HCT116 (cell line): ENCODE results near the gene SPIRE1. TPM values are rescaled to one million over a fixed set of nuclear protein-coding genes. Genes with fewer than 3 reads are reported as not detected.

ENCODE experiments used
- ATAC-seq: fragments of 200-7000 bp; cut with Tn5 transposase; 2 replicates; pipeline ENCODE4 v1.9.1; 2020; ENCODE audit warnings: mild to moderate bottlenecking, moderate library complexity
- BruUV-seq: library from RNA; stranded (reverse); fragments of 400-500 nt; replicated peaks from 2 replicates; lab custom pipeline; 2021; lab: Mats Ljungman, UMichigan
- CTCF ChIA-PET: fragments of 300-600 bp; sonication (Branson Sonifier 250); formaldehyde crosslinking; loops from one replicate; lab custom pipeline; 2021; ENCODE audit warnings: antibody characterized with exemption; lab: Charles Lee
- POLR2A ChIA-PET: fragments of 300-600, 350-600 bp; sonication (Branson Sonifier 250); formaldehyde crosslinking; loops from one replicate; lab custom pipeline; 2021; ENCODE audit warnings: antibody characterized with exemption; lab: Charles Lee
- RAD21 ChIA-PET, 2 experiments: fragments of 300-600 bp; sonication (Branson Sonifier 250); formaldehyde crosslinking; loops; one replicate each; lab custom pipeline; 2023; ENCODE audit warnings: low total read pairs in 2 of 2; ENCODE audit not compliant: uncharacterized antibody in 2 of 2, unreplicated experiment in 2 of 2, low non-redundant PET in 1 of 2; lab: Charles Lee
- DNase-seq: peaks from one replicate; pipeline ENCODE4 v3.0.0-alpha.2; 2010; ENCODE audit warnings: low read depth, low spot score
- H2AFZ ChIP-seq: fragments of 200-600 bp; shearing (Covaris generic), sonication (generic); 2 replicates; pipeline ENCODE4 v1.6.1; 2017; ENCODE audit warnings: low read depth, mixed run types, mixed read lengths, antibody characterized with exemption, low read length; ENCODE audit not compliant: poor library complexity, severe bottlenecking
- H3K27ac ChIP-seq: 2 replicates; pipeline ENCODE4 v1.5.1; 2012; ENCODE audit warnings: low read depth, low read length
- H3K27me3 ChIP-seq: fragments of 200-600 bp; sonication (generic); 2 replicates; pipeline ENCODE4 v1.6.1; 2016; ENCODE audit warnings: mixed run types, low read length, mixed read lengths; ENCODE audit not compliant: insufficient read depth
- H3K36me3 ChIP-seq, 2 experiments: fragments of 200-500 bp in 1 of 2; fragments of 200-600 bp in 1 of 2; sonication (Bioruptor generic) in 1 of 2; sonication (generic) in 1 of 2; 2 replicates each; pipeline versions ENCODE4 v1.5.1 to v1.6.1; 2014 to 2016; ENCODE audit warnings: low read length in 2 of 2, inconsistent platforms in 1 of 2, mixed read lengths in 1 of 2, mixed run types in 1 of 2; ENCODE audit not compliant: insufficient read depth in 2 of 2, control insufficient read depth in 1 of 2
- H3K4me1 ChIP-seq, 2 experiments: fragments of 200-600 bp in 1 of 2; sonication (generic) in 1 of 2; 2 replicates each; pipeline versions ENCODE4 v1.5.1 to v1.6.1; 2012 to 2017; ENCODE audit warnings: low read length in 2 of 2, inconsistent platforms in 1 of 2, mild to moderate bottlenecking in 1 of 2, mixed read lengths in 1 of 2, mixed run types in 1 of 2, moderate library complexity in 1 of 2; ENCODE audit not compliant: insufficient read depth in 2 of 2, control insufficient read depth in 1 of 2
- H3K4me2 ChIP-seq: fragments of 200-600 bp; sonication (generic); 2 replicates; pipeline ENCODE4 v1.6.1; 2017; ENCODE audit warnings: mixed run types, low read length, mixed read lengths
- H3K4me3 ChIP-seq, 2 experiments: fragments of 200-600 bp in 1 of 2; sonication (generic) in 1 of 2; replicated peaks in 1 of 2; 2 replicates each; pipeline ENCODE4 v1.5.1; 2011 to 2016; ENCODE audit warnings: low read length in 2 of 2, control low read depth in 1 of 2, low read depth in 1 of 2, mild to moderate bottlenecking in 1 of 2, mixed read lengths in 1 of 2, mixed run types in 1 of 2
- H3K79me2 ChIP-seq: fragments of 200-600 bp; sonication (generic); 2 replicates; pipeline ENCODE4 v1.6.1; 2017; ENCODE audit warnings: mild to moderate bottlenecking, mixed run types, low read length, moderate library complexity, mixed read lengths; ENCODE audit not compliant: insufficient read depth
- H3K9ac ChIP-seq: fragments of 200-600 bp; sonication (generic); 2 replicates; pipeline ENCODE4 v1.6.1; 2016; ENCODE audit warnings: low read length, mixed read lengths
- H3K9me2 ChIP-seq: fragments of 200-600 bp; sonication (generic), shearing (Covaris generic); 2 replicates; pipeline ENCODE4 v1.6.1; 2017; ENCODE audit warnings: mixed run types, mild to moderate bottlenecking, moderate library complexity; ENCODE audit not compliant: insufficient read depth
- H3K9me3 ChIP-seq, 2 experiments: fragments of 200-500 bp in 1 of 2; fragments of 200-600 bp in 1 of 2; sonication (Bioruptor generic) in 1 of 2; sonication (generic) in 1 of 2; 2 replicates each; pipeline ENCODE4 v1.6.1; 2014 to 2017; ENCODE audit warnings: low read length in 2 of 2, mixed read lengths in 2 of 2, inconsistent platforms in 1 of 2, low read depth in 1 of 2, mild to moderate bottlenecking in 1 of 2, mixed run types in 1 of 2, moderate library complexity in 1 of 2; ENCODE audit not compliant: control insufficient read depth in 1 of 2, insufficient read depth in 1 of 2
- H4K20me1 ChIP-seq: fragments of 200-600 bp; sonication (generic), shearing (Covaris generic); 2 replicates; pipeline ENCODE4 v1.6.1; 2017; ENCODE audit warnings: mixed run types, mild to moderate bottlenecking, moderate library complexity; ENCODE audit not compliant: insufficient read depth
- CBX3 ChIP-seq: IDR thresholded peaks from 2 replicates; pipeline ENCODE4 v1.6.1; 2012; ENCODE audit warnings: low read depth
- EGR1 ChIP-seq: IDR thresholded peaks from 2 replicates; pipeline ENCODE4 v1.6.1; 2012; ENCODE audit warnings: low read depth
- EZH2phosphoT487 ChIP-seq: fragments of 200-600 bp; IDR thresholded peaks from 2 replicates; pipeline ENCODE4 v1.6.1; 2018; ENCODE audit warnings: antibody characterized with exemption, borderline replicate concordance
- POLR2A ChIP-seq: IDR thresholded peaks from 2 replicates; pipeline ENCODE4 v1.7.0; 2011; ENCODE audit warnings: borderline replicate concordance; ENCODE audit not compliant: insufficient read depth, insufficient read length; ENCODE audit errors: extremely low read depth
- RAD21 ChIP-seq: IDR thresholded peaks from 2 replicates; pipeline ENCODE4 v1.6.1; 2012; ENCODE audit warnings: low read depth, mild to moderate bottlenecking
- SIN3A ChIP-seq: IDR thresholded peaks from 2 replicates; pipeline ENCODE4 v1.6.1; 2012; ENCODE audit warnings: low read depth
- SP1 ChIP-seq: IDR thresholded peaks from 2 replicates; pipeline ENCODE4 v1.6.1; 2012; ENCODE audit warnings: low read depth
- TCF7L2 ChIP-seq: IDR thresholded peaks from 2 replicates; pipeline ENCODE4 v1.7.0; 2011; ENCODE audit warnings: borderline replicate concordance, inconsistent platforms; ENCODE audit not compliant: insufficient read depth, insufficient read length; ENCODE audit errors: extremely low read depth
- intact Hi-C: fragments of 100-400 bp; cut with micrococcal nuclease; formaldehyde crosslinking; loops from 2 replicates; pipeline ENCODE4 v1.10.0; 2022
- total RNA-seq: library from RNA; stranded (reverse); gene quantifications from one replicate; pipeline ENCODE4 v1.2.1, GENCODE V29; 2021; ENCODE audit not compliant: unreplicated experiment
- TF ChIP-seq, protein P1 (sequence below): IDR thresholded peaks from 2 replicates; pipeline ENCODE4 v1.6.1; 2012

The SPIRE1 gene
- total RNA-seq, 1 experiment from 2014 or later, result 26.6 TPM

DNA sequence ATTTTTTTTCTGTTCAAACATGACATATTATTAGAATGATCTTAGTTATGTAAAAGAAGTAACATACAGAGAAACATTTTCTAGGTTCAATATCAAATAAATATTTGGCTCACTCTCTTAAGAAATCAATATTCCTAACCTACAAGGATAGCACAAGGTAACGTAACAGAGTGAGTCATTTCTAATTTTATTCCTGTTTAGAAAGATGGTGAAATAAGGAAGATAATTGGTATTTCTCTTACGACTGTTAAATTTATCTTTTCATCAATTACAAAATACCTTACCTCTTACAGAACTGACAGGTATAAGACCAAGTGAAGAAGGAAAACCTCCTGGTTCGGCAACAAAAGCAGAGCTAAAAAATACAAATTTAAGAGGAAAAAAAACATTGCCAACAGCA is 205.1 kb downstream of the SPIRE1 start:
- Histone ChIP-seq H3K79me2 (no peaks in the 10 kb centered on the region), H3K9me3 (no peaks in the 10 kb centered on the region), H3K4me3 (no peak overlapping the region), H3K9me2 (no peaks in the 10 kb centered on the region), H3K27ac (no peak overlapping the region), H3K4me1 (no peaks in the 10 kb centered on the region), H2AFZ (no peak overlapping the region), H3K4me2 (no peak overlapping the region), H4K20me1 (no peaks in the 10 kb centered on the region), H3K9ac (no peak overlapping the region), H3K27me3 (no peaks in the 10 kb centered on the region), H3K36me3 (peaks cover 0 to 3% of the 10 kb centered on the region in 2 experiments; a peak in 1 of 4 replicates)
- DNase-seq, result no peak
- intact Hi-C loops, result no loop called here
- RAD21 ChIA-PET, result no interaction called here
- CTCF ChIA-PET, result no interaction called here
- POLR2A ChIA-PET, result no interaction called here
- ATAC-seq, result no peak
- BruUV-seq, result no TSS peak
- no peak for TF ChIP-seq TCF7L2
- no peak for TF ChIP-seq EGR1
- TF ChIP-seq RAD21, result no peak
- no peak for TF ChIP-seq SP1
- TF ChIP-seq, protein P1, sequence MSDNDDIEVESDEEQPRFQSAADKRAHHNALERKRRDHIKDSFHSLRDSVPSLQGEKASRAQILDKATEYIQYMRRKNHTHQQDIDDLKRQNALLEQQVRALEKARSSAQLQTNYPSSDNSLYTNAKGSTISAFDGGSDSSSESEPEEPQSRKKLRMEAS, result no peak

DNA sequence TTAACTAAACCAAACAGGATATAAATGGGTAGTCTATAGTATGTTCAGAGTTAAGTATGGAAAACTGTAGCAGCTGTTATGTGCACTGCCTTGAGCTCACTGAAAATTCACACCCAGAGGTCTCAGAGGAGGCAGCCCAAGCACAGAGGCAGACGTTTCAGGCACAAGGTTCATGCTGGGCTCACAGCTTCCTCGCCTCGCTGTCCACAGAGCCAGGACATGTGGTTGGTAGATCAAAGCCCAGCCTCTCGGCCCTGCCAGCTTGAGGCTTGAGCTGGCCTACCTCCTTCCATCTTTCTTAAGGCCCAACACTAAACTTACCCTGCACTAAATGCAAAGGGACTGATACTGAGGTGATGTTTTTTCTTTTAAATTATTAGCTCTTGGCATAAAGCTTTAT is 206.5 kb downstream of the SPIRE1 start:
- RAD21 ChIA-PET, result no interaction called here
- no peak overlapping the region for H3K9ac ChIP-seq
- no peaks in the 10 kb centered on the region for H4K20me1 ChIP-seq
- no TSS peak for BruUV-seq
- no peaks in the 10 kb centered on the region for H3K9me2 ChIP-seq
- no peaks in the 10 kb centered on the region for H3K9me3 ChIP-seq
- no peak overlapping the region for H3K27ac ChIP-seq
- POLR2A ChIA-PET, result no interaction called here
- TF ChIP-seq RAD21 (no peak), EZH2phosphoT487 (no peak), SIN3A (no peak), POLR2A (no peak), CBX3 (no peak)
- TF ChIP-seq, all 23 proteins: peak for 0
- Histone ChIP-seq H3K79me2 (no peaks in the 10 kb centered on the region), H3K4me1 (no peaks in the 10 kb centered on the region), H3K36me3 (peaks cover 0 to 3% of the 10 kb centered on the region in 2 experiments; a peak in 1 of 4 replicates), H3K4me2 (no peak overlapping the region), H3K27me3 (no peaks in the 10 kb centered on the region), H3K4me3 (no peak overlapping the region), H2AFZ (no peak overlapping the region)
- CTCF ChIA-PET, result no interaction called here
- intact Hi-C loops, result no loop called here
- ATAC-seq, result no peak
- no peak for DNase-seq
